SK-N-SH (cell line): ENCODE results near the gene MANEAL. TPM values are rescaled to one million over a fixed set of nuclear protein-coding genes. Genes with fewer than 3 reads are reported as not detected.

Source experiments
- CTCF ChIA-PET: fragments of 300-600, 350-600 bp; formaldehyde crosslinking; extraction: SDS; loops from one replicate; lab custom pipeline; 2021; lab: Yijun Ruan, JAX
- POLR2A ChIA-PET: fragments of 350-600 bp; sonication (Branson Sonifier 250); formaldehyde crosslinking; extraction: SDS; loops from one replicate; lab custom pipeline; 2020; ENCODE audit warnings: antibody characterized with exemption, inconsistent platforms; lab: Yijun Ruan, JAX
- DNase-seq: peaks from one replicate; pipeline ENCODE4 v3.0.0; 2012
- H2AFZ ChIP-seq: fragments of 200-600 bp; sonication (generic); 2 replicates; pipeline ENCODE4 v1.8.1; 2016; ENCODE audit warnings: antibody characterized with exemption, mild to moderate bottlenecking, low read depth
- H3F3A ChIP-seq: fragments of 200-600 bp; sonication (generic); replicated peaks from 2 replicates; pipeline ENCODE3; 2016; ENCODE audit warnings: antibody characterized with exemption, mild to moderate bottlenecking; ENCODE audit not compliant: insufficient read depth
- H3K27ac ChIP-seq, 2 experiments: fragments of 200-500 bp in 1 of 2; fragments of 200-600 bp in 1 of 2; sonication (Bioruptor generic) in 1 of 2; sonication (generic), shearing (Covaris generic) in 1 of 2; 2 replicates each; pipeline versions ENCODE4 v1.5.1 to v1.6.1; 2014 to 2016; ENCODE audit warnings: low read depth in 2 of 2, inconsistent platforms in 1 of 2, low read length in 1 of 2, mild to moderate bottlenecking in 1 of 2, mixed read lengths in 1 of 2
- H3K27me3 ChIP-seq: fragments of 200-600 bp; sonication (generic), shearing (Covaris generic); 2 replicates; pipeline ENCODE4 v1.6.1; 2016; ENCODE audit warnings: mixed run types; ENCODE audit not compliant: insufficient read depth
- H3K36me3 ChIP-seq, 2 experiments: fragments of 200-500 bp in 1 of 2; fragments of 200-600 bp in 1 of 2; sonication (Bioruptor generic) in 1 of 2; sonication (generic) in 1 of 2; replicated peaks in 1 of 2; 2 replicates each; pipeline versions ENCODE3 to v1.5.1; 2014 to 2016; ENCODE audit warnings: low read length in 1 of 2, mild to moderate bottlenecking in 1 of 2; ENCODE audit not compliant: insufficient read depth in 2 of 2, control insufficient read depth in 1 of 2
- H3K4me1 ChIP-seq, 2 experiments: fragments of 200-500 bp in 1 of 2; fragments of 200-600 bp in 1 of 2; sonication (Bioruptor generic) in 1 of 2; sonication (generic), shearing (Covaris generic) in 1 of 2; 2 replicates each; pipeline versions ENCODE4 v1.5.1 to v1.6.1; 2014 to 2016; ENCODE audit warnings: low read depth in 1 of 2, low read length in 1 of 2, mixed run types in 1 of 2; ENCODE audit not compliant: insufficient read depth in 2 of 2, control insufficient read depth in 1 of 2
- H3K4me2 ChIP-seq: fragments of 200-600 bp; sonication (generic), shearing (Covaris generic); 2 replicates; pipeline ENCODE4 v1.6.1; 2017; ENCODE audit warnings: mixed run types
- H3K4me3 ChIP-seq, 2 experiments: fragments of 200-500 bp in 1 of 2; fragments of 200-600 bp in 1 of 2; sonication (Bioruptor generic) in 1 of 2; sonication (generic), shearing (Covaris generic) in 1 of 2; 2 replicates each; pipeline versions ENCODE4 v1.5.1 to v1.8.1; 2014 to 2016; ENCODE audit warnings: low read depth in 2 of 2, inconsistent platforms in 1 of 2, low read length in 1 of 2, mild to moderate bottlenecking in 1 of 2, mixed read lengths in 1 of 2, moderate library complexity in 1 of 2
- H3K79me2 ChIP-seq: fragments of 200-600 bp; sonication (generic); 2 replicates; pipeline ENCODE4 v1.8.1; 2017; ENCODE audit warnings: mild to moderate bottlenecking; ENCODE audit not compliant: insufficient read depth
- H3K9ac ChIP-seq: fragments of 200-600 bp; sonication (generic); 2 replicates; pipeline ENCODE4 v1.6.1; 2017; ENCODE audit warnings: mixed run types
- H3K9me2 ChIP-seq: fragments of 200-600 bp; sonication (generic); 2 replicates; pipeline ENCODE4 v1.6.1; 2017; ENCODE audit warnings: mixed run types
- H3K9me3 ChIP-seq: fragments of 200-600 bp; sonication (generic); 2 replicates; pipeline ENCODE4 v1.6.1; 2017; ENCODE audit warnings: mixed run types, mild to moderate bottlenecking, moderate library complexity
- H4K20me1 ChIP-seq: fragments of 200-600 bp; sonication (generic); 2 replicates; pipeline ENCODE4 v1.6.1; 2017; ENCODE audit warnings: mild to moderate bottlenecking, mixed run types; ENCODE audit not compliant: insufficient read depth
- MEF2A ChIP-seq: IDR thresholded peaks from 2 replicates; pipeline ENCODE4 v1.4.0; 2012; ENCODE audit warnings: low read depth, borderline replicate concordance
- MXI1 ChIP-seq: IDR thresholded peaks from 2 replicates; pipeline ENCODE4 v1.6.1; 2012; ENCODE audit warnings: mild to moderate bottlenecking, low read depth, low read length, improper control_type of control experiment
- NRF1 ChIP-seq: IDR thresholded peaks from 2 replicates; pipeline ENCODE4 v1.6.1; 2012; ENCODE audit warnings: low read depth, mild to moderate bottlenecking, low read length
- RFX5 ChIP-seq: IDR thresholded peaks from 2 replicates; pipeline ENCODE4 v1.6.1; 2012; ENCODE audit warnings: mild to moderate bottlenecking, improper control_type of control experiment, low read length
- SMC3 ChIP-seq: IDR thresholded peaks from 2 replicates; pipeline ENCODE4 v1.6.1; 2012; ENCODE audit warnings: low read depth, low read length, improper control_type of control experiment
- TAF1 ChIP-seq: IDR thresholded peaks from 2 replicates; pipeline ENCODE4 v1.6.1; 2012; ENCODE audit warnings: low read depth, mild to moderate bottlenecking, low read length, moderate library complexity, borderline replicate concordance
- YY1 ChIP-seq: IDR thresholded peaks from 2 replicates; pipeline ENCODE4 v1.4.0; 2012; ENCODE audit warnings: low read depth, mild to moderate bottlenecking
- WGBS: methylation state at CpG from one replicate; pipeline ENCODE4 v1.1.6; 2017; ENCODE audit warnings: low lambda C conversion rate; 5-methylcytosine and 5-hydroxymethylcytosine counted together
- polyA plus RNA-seq, 3 experiments: library from polyadenylated mRNA; depleted of rRNA; stranded (reverse); fragments of >200 nt; gene quantifications; 2 replicates each; pipeline ENCODE4 v1.2.3, GENCODE V29; 2012
- TF ChIP-seq, protein P1 (sequence below): IDR thresholded peaks from 2 replicates; pipeline ENCODE4; 2012
- TF ChIP-seq, protein P2 (sequence below): IDR thresholded peaks from 2 replicates; pipeline ENCODE4 v1.4.0; 2012; ENCODE audit warnings: low read depth, borderline replicate concordance
- TF ChIP-seq, protein P3 (sequence below): IDR thresholded peaks from 2 replicates; pipeline ENCODE4 v1.6.1; 2012; ENCODE audit warnings: mild to moderate bottlenecking, low read depth, low read length, moderate library complexity
- TF ChIP-seq, protein P4 (sequence below): fragments of 150-350 bp; IDR thresholded peaks from 2 replicates; pipeline ENCODE4 v1.6.1; 2017; ENCODE audit warnings: antibody characterized with exemption, low read length, low read depth, borderline replicate concordance
- TF ChIP-seq, protein P5 (sequence below): IDR thresholded peaks from 2 replicates; pipeline ENCODE4 v1.4.0; 2012; ENCODE audit warnings: low read depth, borderline replicate concordance

MANEAL gene, protein sequence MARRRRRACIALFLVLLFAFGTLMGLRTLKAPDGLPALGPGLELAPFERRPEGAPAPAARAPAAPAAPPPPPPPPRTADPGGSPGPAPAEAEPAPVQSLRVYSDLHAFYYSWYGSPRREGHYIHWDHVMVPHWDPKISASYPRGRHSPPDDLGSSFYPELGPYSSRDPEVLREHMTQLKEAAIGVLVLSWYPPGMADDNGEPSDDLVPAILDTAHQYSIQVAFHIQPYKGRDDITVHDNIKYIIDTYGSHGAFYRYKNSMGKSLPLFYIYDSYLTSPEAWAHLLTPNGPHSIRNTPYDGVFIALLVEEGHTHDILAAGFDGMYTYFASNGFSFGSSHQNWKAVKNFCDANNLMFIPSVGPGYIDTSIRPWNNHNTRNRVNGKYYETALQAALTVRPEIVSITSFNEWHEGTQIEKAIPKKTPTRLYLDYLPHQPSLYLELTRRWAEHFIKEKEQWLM
- polyA plus RNA-seq (2012; rRNA removed): 2.7 and 3.7 TPM in 2 replicates
- polyA plus RNA-seq (2012; cell fraction: cytosol; rRNA removed): 2.4 and 4.7 TPM in 2 replicates
- 1.4 and 2.4 TPM in 2 replicates for polyA plus RNA-seq (2012; cell fraction: nucleus; rRNA removed)

DNA sequence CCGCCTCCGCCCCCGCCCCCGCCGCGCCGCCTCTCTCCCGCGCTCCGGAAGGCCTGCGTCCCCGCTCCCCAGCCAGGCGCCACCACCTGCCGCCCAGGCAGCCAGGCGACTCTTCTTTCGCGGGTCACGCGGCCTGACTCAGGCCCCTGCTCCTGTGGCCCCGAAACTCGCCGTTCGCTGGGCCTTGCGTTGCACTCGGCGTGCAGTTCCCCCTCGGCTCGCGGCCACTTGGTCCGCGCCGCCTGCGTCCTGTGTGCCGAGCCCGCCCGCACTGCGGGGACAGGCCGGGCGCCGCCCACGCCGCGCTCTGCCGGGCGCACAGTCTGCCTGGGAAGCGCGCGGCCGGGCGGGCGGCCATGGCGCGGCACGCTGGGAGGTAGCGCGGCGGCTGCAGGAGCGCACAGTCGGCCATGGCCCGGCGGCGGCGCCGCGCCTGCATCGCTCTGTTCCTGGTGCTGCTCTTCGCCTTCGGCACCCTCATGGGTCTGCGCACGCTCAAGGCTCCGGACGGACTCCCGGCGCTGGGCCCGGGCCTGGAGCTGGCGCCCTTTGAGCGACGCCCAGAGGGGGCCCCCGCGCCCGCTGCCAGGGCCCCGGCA lies at the start of gene MANEAL:
Gene MANEAL, plus strand, starts transcription at position 75 of the 599 bp plus-strand sequence. Its CDS starts 336 bp downstream, at position 411.
- H3K79me2 ChIP-seq: no peaks in the 10 kb centered on the region
- H4K20me1 ChIP-seq: no peaks in the 10 kb centered on the region
- H3K9me3 ChIP-seq: no peaks in the 10 kb centered on the region
- 0% methylated on average over 5 of the region's 82 CpGs for WGBS
- no peak within 1 kb of the TSS for H3K9ac ChIP-seq
- no peaks in the 10 kb centered on the region for H3K36me3 ChIP-seq
- POLR2A ChIA-PET: interaction anchor here (1.0 to 2.3 kb wide), 5 partner anchors 10 to 65 kb away, joined by 3 to 27 read pairs (median 5); partner anchors contain the start of genes C1orf122, MTF1 and YRDC
- H3K4me1 ChIP-seq: peaks cover 0 to 14% of the 10 kb centered on the region in 2 experiments; a peak in 1 of 4 replicates
- H3K9me2 ChIP-seq: no peaks in the 10 kb centered on the region
- DNase-seq: peak; percentile 91
- H3F3A ChIP-seq: no peaks in the 10 kb centered on the region
- CTCF ChIA-PET: interaction anchor here (1.6 to 2.0 kb wide), 4 partner anchors 13 to 29 kb away, joined by 5 to 9 read pairs (median 6); partner anchors contain the start of genes C1orf122, EPHA10 and YRDC
- peak within 1 kb of the TSS; percentile 63 for H3K4me2 ChIP-seq
- H2AFZ ChIP-seq: no peak within 1 kb of the TSS
- peak within 1 kb of the TSS in 1 of 2 experiments; percentile 74; a peak in 2 of 4 replicates for H3K27ac ChIP-seq
- peak; percentile 29; the same call in 1 of the 2 replicates for TF ChIP-seq MXI1
- 0 out of 2 replicates have a peak, but pooled peaks have one; percentile 35 for TF ChIP-seq NRF1
- TF ChIP-seq, protein P1, sequence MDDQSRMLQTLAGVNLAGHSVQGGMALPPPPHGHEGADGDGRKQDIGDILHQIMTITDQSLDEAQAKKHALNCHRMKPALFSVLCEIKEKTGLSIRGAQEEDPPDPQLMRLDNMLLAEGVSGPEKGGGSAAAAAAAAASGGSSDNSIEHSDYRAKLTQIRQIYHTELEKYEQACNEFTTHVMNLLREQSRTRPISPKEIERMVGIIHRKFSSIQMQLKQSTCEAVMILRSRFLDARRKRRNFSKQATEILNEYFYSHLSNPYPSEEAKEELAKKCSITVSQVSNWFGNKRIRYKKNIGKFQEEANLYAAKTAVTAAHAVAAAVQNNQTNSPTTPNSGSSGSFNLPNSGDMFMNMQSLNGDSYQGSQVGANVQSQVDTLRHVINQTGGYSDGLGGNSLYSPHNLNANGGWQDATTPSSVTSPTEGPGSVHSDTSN: no peak
- no peak for TF ChIP-seq SMC3
- TF ChIP-seq, protein P2, sequence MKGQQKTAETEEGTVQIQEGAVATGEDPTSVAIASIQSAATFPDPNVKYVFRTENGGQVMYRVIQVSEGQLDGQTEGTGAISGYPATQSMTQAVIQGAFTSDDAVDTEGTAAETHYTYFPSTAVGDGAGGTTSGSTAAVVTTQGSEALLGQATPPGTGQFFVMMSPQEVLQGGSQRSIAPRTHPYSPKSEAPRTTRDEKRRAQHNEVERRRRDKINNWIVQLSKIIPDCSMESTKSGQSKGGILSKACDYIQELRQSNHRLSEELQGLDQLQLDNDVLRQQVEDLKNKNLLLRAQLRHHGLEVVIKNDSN: no peak
- TF ChIP-seq, protein P3, sequence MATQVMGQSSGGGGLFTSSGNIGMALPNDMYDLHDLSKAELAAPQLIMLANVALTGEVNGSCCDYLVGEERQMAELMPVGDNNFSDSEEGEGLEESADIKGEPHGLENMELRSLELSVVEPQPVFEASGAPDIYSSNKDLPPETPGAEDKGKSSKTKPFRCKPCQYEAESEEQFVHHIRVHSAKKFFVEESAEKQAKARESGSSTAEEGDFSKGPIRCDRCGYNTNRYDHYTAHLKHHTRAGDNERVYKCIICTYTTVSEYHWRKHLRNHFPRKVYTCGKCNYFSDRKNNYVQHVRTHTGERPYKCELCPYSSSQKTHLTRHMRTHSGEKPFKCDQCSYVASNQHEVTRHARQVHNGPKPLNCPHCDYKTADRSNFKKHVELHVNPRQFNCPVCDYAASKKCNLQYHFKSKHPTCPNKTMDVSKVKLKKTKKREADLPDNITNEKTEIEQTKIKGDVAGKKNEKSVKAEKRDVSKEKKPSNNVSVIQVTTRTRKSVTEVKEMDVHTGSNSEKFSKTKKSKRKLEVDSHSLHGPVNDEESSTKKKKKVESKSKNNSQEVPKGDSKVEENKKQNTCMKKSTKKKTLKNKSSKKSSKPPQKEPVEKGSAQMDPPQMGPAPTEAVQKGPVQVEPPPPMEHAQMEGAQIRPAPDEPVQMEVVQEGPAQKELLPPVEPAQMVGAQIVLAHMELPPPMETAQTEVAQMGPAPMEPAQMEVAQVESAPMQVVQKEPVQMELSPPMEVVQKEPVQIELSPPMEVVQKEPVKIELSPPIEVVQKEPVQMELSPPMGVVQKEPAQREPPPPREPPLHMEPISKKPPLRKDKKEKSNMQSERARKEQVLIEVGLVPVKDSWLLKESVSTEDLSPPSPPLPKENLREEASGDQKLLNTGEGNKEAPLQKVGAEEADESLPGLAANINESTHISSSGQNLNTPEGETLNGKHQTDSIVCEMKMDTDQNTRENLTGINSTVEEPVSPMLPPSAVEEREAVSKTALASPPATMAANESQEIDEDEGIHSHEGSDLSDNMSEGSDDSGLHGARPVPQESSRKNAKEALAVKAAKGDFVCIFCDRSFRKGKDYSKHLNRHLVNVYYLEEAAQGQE: peak; percentile 66; the same call in 1 of the 2 replicates
- peaks cover 18% of the 10 kb centered on the region; the same call in 1 of the 2 replicates for H3K27me3 ChIP-seq
- H3K4me3 ChIP-seq: peak within 1 kb of the TSS; percentile 53 to 63; a peak in 3 of 4 replicates

DNA sequence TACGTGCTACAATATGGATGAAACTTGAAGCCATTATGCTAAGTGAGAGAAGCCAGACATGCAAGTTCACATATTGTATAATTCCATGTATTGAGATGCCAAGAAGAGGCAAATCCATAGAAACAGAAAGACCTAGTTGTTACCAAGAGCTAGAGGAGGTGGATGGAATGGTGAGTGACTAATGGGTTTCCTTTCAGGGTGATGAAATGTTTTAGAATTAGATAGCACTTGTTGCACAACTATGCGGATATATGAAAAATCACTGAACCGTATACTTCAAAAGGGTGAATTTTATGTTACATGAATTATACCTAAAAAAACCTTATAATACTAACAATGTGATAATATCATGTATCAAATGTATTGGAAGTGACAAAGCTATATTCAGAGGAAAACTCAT lies 46.8 kb upstream of the MANEAL start:
- no peak overlapping the region for H3K9ac ChIP-seq
- no peaks in the 10 kb centered on the region for H3K4me1 ChIP-seq
- H3K4me2 ChIP-seq: no peak overlapping the region
- H3K36me3 ChIP-seq: no peaks in the 10 kb centered on the region
- H3K9me2 ChIP-seq: no peaks in the 10 kb centered on the region
- no peaks in the 10 kb centered on the region for H3K9me3 ChIP-seq
- peaks cover 5% of the 10 kb centered on the region for H3K27me3 ChIP-seq
- DNase-seq: no peak
- H3K4me3 ChIP-seq: no peak overlapping the region
- no peaks in the 10 kb centered on the region for H3F3A ChIP-seq
- H4K20me1 ChIP-seq: no peaks in the 10 kb centered on the region
- no peak overlapping the region for H2AFZ ChIP-seq
- H3K79me2 ChIP-seq: no peaks in the 10 kb centered on the region
- ChIA-PET CTCF (interaction anchor here (1.1 to 1.6 kb wide), 2 partner anchors 13 to 32 kb away, joined by 5 to 6 read pairs; no protein-coding TSS in a partner anchor), POLR2A (no interaction called here)
- 68% methylated on average over 3 of the region's 3 CpGs for WGBS
- H3K27ac ChIP-seq: no peak overlapping the region
- TF ChIP-seq TAF1 (no peak), YY1 (no peak), RFX5 (no peak), SMC3 (no peak), MEF2A (no peak)
- TF ChIP-seq, protein P2: no peak
- TF ChIP-seq, protein P4, sequence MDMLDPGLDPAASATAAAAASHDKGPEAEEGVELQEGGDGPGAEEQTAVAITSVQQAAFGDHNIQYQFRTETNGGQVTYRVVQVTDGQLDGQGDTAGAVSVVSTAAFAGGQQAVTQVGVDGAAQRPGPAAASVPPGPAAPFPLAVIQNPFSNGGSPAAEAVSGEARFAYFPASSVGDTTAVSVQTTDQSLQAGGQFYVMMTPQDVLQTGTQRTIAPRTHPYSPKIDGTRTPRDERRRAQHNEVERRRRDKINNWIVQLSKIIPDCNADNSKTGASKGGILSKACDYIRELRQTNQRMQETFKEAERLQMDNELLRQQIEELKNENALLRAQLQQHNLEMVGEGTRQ: no peak
- TF ChIP-seq, protein P5, sequence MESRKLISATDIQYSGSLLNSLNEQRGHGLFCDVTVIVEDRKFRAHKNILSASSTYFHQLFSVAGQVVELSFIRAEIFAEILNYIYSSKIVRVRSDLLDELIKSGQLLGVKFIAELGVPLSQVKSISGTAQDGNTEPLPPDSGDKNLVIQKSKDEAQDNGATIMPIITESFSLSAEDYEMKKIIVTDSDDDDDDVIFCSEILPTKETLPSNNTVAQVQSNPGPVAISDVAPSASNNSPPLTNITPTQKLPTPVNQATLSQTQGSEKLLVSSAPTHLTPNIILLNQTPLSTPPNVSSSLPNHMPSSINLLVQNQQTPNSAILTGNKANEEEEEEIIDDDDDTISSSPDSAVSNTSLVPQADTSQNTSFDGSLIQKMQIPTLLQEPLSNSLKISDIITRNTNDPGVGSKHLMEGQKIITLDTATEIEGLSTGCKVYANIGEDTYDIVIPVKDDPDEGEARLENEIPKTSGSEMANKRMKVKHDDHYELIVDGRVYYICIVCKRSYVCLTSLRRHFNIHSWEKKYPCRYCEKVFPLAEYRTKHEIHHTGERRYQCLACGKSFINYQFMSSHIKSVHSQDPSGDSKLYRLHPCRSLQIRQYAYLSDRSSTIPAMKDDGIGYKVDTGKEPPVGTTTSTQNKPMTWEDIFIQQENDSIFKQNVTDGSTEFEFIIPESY: no peak
